GM19397 (cell line): ENCODE measurements around the gene PPP2R2C.

Experiments
- ATAC-seq: cut with Tn5 transposase; IDR thresholded peaks from one replicate; pipeline ENCODE4 v1.9.1; 2021; ENCODE audit warnings: mild to moderate bottlenecking, moderate library complexity; ENCODE audit not compliant: unreplicated experiment

Gene PPP2R2C

GRCh38 chr4:6368096-6368495 is 104.3 kb downstream of the PPP2R2C start:
- no peak for ATAC-seq

- ATAC-seq = no peak
Measured at GRCh38 chr4:6367371-6367851, 105.0 kb downstream of the PPP2R2C start.

- ATAC-seq = no peak
Measured at GRCh38 chr4:6366581-6366980, 105.8 kb downstream of the PPP2R2C start.

- ATAC-seq = no peak
Measured at GRCh38 chr4:6365545-6366086, 106.8 kb downstream of the PPP2R2C start.

DNA sequence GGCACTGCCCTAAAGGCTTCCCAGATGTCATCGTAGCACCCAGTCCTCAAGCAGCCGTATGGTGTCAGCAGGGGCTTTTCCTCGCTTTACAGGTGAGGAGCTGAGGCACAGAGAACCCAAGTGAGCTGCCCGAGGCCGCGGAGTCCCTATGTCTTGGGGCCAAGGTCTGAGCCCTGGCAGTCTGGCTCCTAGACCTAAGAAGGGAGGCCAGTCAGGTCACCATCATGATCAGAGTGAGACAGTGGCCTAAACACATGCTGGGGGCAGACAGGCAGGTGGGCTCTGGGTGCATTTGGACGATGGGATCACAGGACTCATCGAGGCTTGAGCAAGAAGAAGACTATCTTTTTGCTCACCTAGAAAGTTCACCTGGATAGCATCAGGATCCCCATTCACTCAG is 107.8 kb downstream of the PPP2R2C start:
- ATAC-seq = no peak

DNA sequence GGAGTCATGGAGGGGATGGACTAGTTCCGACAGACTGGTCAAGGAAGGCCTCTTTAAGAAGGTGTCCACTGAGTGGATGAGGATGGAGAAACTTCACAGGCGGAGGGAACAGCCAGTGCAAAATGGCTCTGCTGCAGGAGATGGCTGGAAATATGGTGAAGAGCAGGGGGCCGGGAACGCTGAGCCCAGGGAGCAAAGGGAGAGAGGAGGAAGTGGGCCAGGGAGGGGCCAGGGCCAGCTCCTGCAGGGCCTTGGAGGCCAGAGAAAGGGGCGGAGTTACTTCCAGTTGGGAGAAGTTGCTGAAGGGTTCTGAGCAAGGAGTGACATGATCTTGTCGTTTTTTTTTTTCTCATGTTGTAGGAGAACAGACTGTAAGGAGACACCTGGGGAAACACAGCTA is 108.3 kb downstream of the PPP2R2C start:
- no peak for ATAC-seq

DNA sequence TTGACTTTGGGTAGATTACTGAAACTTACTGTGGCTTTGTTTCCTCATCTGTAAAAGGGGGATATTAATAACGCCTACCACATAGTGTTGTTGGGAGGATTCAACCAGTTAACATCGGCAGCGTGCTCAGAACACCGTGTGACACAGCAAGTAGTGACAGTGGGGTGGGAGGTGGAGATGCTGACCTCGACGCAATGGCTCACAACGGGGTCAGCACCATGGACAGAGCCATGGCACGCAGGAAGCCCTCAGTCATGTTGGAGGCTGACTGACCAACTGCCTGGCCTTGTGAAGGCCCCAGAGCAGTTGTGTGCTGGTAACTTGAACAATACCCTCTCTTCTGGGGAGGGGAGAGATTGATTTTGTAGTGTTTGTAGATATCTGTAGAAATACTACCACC is 109.5 kb downstream of the PPP2R2C start:
- ATAC-seq = no peak

DNA sequence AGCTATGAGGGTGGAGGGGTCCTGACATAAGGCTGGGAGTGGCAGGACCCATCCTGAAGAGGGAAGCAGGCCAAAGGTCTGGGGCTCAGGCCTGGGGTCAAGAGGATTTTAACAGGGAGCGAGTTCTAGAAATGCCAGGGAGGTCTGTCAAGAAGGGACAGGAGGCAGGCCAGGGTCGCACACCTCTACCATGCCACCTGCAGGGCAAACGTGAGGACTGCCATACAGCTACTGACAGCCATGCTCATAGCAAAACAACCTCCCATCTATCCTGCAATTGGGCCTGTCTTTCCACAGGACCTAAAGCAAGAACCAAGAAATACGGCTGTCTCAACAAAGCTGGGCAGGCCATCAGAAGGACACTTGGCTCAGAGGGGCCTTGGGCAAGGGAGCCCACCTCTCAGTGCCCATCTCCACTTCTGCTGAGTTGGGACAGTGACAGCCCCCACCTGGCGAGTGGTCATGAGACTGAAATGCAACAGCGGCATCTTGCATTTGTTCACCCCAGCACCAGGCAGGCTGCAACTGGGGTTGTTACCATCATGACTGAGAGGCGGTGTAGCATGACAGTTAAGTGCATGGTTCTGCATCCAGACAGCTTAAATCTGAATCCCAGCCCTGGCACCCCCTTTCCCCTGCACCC is 110.0 kb downstream of the PPP2R2C start:
- ATAC-seq = no peak

- ATAC-seq = no peak
Measured at GRCh38 chr4:6361076-6361784, 111.2 kb downstream of the PPP2R2C start.

DNA sequence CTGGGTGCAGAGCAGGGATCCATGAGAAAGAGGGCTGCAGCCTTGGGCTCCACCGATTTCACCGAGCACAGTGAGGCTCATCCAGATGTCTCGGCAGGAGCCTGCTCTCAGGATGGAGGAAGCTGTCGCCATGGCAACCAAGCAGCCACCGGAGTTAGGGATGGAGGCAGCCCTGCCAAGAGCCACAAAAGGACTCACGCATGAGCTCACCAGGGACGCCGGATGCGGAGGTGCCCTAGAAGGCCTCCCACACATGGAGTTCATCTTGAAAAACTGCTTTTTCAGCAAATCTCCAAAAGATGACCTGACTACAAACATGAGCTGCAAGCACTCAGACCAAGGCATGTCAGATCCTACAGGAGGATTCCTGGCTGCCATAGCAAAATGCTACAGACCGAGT is 112.0 kb downstream of the PPP2R2C start:
- no peak for ATAC-seq

DNA sequence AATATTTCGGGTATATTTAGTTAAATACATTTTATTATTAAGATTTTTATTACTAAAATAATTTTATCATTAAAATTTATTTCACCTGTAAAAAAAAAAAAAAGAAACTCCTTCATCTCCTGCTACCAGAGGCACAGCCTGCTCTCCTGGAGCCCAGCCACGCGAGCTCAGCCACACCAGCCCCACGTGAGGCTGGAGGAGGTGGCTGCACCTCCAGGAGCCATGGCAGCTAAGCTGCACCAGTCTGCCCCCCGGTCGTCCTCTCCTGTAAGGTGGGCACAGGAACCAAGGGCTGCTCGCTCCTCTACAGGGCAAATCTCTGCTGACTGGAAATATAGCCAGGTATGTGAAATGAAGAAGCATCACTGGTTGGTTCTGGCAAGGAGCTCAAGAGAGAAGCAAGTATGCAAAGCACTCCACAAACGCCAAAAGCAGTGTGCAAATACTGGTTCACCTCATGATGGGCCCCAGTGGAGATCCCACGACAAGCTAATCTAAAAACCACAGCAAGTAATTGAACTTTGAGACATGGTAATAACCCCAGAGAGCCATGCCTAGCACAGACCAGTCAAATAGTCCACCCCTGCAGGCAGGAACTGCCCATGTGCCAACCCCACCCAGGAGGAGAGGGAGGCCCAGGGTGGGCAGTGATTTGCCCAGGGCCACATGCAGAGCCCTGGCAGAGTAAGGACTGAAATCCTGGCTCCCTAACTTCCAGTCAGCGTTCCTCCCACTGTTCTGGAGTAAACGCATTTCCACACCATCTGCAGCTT is 112.7 kb downstream of the PPP2R2C start:
- ATAC-seq = no peak

DNA sequence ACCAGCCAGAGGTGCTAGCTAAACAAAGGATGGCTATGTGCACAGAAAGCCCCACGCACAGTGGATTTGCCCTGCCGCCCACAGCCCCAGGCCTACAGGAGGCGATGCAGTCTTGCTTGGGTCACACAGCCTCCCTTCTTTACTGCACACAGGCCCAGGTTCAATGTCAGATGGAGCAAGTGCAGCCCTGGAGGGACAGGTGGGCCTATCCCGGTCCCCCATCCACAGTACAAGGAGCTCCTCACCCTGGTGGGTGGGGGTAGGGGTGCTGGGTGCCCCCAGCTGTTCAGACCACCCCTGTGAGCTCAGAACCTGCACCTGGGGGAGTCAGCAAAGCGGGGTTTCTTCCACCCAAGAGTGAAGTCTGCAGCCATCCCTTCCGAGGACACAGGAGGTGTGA is 114.9 kb downstream of the PPP2R2C start:
- ATAC-seq = no peak

GRCh38 chr4:6356076-6356560 is 116.3 kb downstream of the PPP2R2C start:
- no peak for ATAC-seq

DNA sequence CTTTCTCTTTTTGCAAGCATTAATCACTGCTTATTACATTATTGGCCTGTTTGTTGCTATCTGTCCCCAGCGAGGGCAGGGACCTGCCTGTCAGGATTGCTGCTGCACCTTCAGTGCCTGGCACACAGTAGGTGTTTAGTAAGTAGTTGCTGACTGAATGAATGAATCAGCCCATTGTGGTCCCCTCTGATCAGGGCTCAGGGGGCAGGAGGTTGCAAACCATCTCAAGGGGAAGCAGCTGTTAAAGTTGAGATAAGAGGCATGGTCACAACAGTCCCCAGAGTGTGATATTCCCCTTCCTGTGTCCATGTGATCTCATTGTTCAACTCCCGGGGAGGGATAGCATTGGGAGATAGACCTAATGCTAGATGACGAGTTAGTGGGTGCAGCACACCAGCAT is 117.4 kb downstream of the PPP2R2C start:
- ATAC-seq = no peak

DNA sequence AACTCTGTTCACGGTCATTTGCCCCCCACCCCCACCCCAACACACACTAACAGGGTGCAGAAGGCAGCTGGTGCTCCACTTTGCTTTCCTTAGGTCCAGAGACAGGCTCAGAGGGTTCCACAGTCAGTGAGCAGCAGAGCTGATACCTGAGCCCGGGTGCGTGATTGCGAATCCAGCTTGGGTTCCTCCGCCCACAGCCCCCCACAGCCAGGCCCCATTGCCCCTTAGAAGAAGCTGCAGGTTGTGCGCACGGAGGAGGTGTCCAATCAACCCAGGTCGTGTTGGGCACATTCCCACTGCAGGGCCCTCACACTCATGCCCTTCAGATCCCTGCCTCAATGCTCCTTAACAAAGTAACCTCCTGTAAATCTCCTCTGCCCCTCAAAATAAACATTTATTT is 117.8 kb downstream of the PPP2R2C start:
- ATAC-seq = no peak

DNA sequence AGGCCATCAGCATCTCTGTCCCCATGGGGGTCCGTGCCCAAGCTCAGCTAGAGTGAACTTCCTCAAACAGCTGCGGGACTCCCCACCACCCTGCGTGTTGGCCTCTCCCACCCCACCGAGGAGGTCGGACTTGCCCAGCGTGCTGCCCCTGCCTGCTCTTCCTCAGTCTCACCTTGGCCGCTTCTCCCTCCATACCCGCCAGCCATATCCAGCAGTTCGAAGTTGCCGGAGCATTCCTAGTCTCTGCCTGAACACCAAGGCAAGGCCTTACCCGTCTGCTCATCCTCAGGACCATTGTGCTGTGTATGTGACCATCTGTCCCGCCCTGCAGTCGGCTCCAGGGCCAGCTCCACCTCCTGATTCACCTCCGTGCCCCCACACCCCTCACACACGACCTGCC is 118.3 kb downstream of the PPP2R2C start:
- ATAC-seq = no peak

- ATAC-seq = no peak
Measured at GRCh38 chr4:6352031-6352692, 120.3 kb downstream of the PPP2R2C start.

DNA sequence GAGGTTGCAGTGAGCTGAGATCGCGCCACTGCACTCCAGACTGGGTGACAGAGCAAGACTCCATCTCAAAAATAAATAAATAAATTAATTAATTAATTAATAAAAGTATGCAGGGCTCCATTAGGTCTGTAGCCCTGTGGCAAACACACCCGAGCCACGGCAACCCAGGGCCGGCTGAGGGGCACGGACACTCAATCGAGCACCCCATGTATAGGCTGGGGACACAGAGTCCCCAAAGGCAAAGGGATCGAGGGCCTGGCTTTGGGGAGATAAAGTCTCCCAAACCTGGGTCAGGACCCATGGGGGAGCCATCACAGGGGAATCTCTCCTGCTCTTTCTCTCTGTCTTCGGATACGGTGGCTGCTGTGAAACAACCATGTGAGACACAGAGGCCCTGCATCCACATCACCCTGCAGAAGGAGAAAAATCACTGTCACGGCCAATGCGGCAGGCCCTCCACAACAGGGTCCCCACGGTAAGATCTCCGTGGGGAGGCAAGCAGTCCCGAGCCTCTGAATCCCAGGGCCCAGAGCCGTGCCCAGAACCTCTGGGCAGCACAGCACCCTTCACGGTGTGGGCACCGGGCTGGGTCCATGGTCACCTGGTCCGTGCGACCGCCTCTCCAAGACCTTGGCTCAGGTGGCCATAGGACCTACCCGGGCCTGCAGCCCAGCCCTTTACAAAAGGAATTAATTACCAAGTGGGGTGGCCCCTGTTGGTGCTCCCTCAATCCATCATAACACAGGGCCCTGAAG is 121.0 kb downstream of the PPP2R2C start:
- no peak for ATAC-seq

DNA sequence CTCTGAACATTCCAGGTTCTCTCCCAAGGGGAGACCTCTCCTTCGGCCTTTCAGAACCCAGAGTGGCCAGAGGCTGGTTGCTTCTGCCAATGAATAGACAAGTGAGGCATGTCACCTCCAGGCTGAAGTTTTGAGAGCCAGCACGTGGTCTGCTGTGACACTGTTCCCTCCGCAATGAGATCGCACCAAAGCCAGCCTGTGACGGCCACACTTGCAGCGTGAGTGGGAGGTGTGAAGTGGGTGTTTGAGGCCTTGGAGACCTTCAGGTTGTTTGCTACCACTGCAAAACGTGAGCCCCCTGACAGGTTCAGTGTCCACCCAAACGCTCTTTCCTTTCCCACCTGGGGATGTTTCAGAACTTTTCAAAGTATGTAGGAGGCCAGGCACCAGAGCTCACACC is 121.8 kb downstream of the PPP2R2C start:
- ATAC-seq = no peak

DNA sequence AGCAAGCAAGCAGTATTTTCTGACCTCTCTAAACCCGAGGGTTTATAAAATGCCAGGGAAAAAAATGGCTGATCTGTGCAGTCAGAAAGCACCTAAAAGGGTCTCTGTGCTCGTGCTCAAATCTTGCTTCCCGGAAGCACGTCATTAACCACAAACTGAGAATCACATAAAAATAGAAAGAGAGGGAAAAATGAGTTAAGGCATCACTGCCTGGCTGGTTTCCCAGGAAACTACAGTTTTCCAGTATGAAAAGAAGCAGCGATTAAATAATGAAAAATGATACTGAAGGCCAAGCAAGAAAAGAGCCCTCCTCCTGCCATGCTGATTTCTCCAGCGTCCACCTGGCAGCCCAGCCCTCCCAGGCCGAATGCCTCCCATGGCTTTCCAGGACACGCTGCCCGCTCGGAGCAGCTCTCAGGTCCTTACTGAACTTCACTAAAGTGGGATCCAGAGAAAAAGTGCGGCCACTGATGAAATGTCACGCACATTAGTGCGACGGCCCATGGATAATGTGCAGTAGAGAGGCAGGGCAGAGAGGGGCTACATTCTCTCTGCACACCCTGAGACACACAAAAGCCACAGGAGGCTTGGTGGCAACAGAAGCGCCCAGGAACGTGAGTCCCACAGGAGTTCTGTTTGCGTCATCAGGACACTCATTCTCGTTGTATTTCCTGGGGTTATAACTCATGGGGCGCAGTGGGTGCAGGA is 122.4 kb downstream of the PPP2R2C start:
- no peak for ATAC-seq
